ENCODE measurements around the gene ZNF284.

ZNF284 gene

DNA sequence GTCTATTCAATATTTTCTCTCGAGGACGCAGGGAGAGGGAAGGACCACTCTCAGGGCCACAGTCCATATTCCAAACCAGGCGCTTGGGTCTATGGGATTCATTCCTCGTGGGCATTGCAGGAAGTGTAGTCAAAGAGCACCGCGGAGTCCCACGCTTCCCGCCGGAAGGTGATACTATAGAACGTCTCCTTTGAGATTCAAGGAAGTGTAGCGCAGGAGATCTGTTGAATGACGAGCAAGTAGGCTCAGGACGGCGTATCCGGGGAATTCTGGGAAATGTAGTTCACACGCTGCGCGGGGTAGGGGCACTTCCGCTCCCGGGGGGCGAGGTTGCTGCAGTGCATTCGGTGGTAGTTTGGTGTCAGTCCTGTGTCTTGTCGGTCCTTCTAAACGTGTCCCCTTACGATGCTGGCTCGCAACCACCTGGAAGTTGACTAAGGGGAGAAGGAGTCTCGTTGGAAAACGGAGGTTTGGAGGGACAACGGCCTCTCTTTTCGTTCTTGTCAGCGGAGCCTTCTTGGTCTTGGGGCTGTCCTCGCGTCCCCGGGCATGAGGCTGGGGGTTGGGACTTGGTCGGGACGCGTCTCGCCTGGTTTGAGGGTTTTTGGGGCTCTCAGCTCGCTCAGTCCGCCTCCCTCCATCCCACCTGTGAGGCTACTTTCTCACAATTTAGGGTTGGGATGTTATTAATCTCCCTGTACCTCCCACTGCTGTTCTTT lies at the start of gene ZNF284:
Gene ZNF284, plus strand, starts transcription at position 336 of the 719 bp plus-strand sequence. CDS start 4,231 bp downstream, outside the sequence.
- H3K4me3 ChIP-seq (ENCODE audit: low read depth, low read length), result peak within 1 kb of the TSS; percentile 41
- TF ChIP-seq, protein P1, sequence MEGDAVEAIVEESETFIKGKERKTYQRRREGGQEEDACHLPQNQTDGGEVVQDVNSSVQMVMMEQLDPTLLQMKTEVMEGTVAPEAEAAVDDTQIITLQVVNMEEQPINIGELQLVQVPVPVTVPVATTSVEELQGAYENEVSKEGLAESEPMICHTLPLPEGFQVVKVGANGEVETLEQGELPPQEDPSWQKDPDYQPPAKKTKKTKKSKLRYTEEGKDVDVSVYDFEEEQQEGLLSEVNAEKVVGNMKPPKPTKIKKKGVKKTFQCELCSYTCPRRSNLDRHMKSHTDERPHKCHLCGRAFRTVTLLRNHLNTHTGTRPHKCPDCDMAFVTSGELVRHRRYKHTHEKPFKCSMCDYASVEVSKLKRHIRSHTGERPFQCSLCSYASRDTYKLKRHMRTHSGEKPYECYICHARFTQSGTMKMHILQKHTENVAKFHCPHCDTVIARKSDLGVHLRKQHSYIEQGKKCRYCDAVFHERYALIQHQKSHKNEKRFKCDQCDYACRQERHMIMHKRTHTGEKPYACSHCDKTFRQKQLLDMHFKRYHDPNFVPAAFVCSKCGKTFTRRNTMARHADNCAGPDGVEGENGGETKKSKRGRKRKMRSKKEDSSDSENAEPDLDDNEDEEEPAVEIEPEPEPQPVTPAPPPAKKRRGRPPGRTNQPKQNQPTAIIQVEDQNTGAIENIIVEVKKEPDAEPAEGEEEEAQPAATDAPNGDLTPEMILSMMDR (IDR thresholded peaks at IDR 0.05; ENCODE audit: insufficient read depth, low read depth, low read length, missing control alignments), result no peak
- DNase-seq (ENCODE audit: low read depth), result peak; percentile 71

DNA sequence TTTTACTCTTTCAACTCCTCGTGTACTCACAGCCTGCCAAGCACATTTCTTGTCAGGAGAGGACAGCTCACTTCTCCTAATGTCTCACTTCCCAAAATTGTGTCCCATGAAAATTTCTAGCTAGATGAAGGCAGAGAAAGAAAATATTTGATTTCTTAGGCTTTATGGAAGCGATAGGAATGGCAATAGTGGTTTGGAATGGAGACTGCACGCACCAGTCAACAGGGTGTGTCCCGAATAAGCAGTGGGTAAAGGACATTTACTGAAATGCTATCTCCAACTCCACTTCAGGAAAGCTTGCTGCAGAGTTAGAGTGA lies 47.1 kb upstream of the ZNF284 start:
- TF ChIP-seq, protein P1 (IDR thresholded peaks at IDR 0.05; ENCODE audit: insufficient read depth, low read depth, low read length, missing control alignments), result no peak
- DNase-seq (ENCODE audit: low read depth), result no peak

DNA sequence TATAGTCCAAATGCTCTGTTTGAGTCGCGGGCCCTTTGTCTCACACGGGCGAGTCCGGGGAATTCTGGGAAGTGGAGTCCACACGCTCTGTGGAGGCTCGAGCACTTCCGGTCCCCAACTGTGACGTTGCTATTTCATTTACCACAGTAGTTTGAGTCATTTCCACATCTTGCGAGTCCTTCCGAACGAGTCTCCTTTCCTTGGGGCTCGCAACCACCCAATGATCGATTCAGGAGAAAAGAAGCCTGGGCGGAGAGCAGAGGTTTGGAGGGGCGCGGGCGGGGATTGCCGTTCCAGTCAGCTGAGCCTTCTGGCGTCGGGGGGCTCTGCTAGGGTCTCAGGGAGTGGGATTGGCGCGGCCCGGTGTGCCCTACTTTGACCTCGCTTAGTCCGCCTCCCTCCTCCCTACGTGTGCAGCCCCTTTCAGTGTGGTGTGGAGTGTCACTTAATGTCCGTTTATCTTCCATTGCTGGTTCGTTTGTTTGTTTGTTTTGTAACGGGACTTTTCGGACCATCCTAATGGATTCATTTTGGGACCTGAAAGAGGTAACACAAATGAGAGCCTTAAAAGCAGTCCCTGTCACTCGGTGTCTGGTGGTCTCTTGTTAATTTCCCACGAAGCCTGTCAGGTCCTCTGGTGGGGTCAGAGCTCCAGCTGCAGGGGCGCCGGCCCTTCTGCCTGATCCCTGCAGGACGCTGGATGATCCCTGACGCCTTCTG lies 46.6 kb upstream of the ZNF284 start, which contains the start of gene ZNF222:
Gene ZNF222, plus strand, starts transcription at position 163 of the 720 bp plus-strand sequence. Its CDS starts 58 bp downstream, at position 221.
- TF ChIP-seq, protein P1 (IDR thresholded peaks at IDR 0.05; ENCODE audit: insufficient read depth, low read depth, low read length, missing control alignments), result no peak
- peak; percentile 89 for DNase-seq (ENCODE audit: low read depth)
- H3K4me3 ChIP-seq (ENCODE audit: low read depth, low read length), result peak within 1 kb of the TSS; percentile 91

More for the DNA sequence above, 47.1 kb upstream of the ZNF284 start:
- H3K4me3 ChIP-seq (ENCODE audit: low read depth, low read length), result peak overlapping the region; percentile 91

DNA sequence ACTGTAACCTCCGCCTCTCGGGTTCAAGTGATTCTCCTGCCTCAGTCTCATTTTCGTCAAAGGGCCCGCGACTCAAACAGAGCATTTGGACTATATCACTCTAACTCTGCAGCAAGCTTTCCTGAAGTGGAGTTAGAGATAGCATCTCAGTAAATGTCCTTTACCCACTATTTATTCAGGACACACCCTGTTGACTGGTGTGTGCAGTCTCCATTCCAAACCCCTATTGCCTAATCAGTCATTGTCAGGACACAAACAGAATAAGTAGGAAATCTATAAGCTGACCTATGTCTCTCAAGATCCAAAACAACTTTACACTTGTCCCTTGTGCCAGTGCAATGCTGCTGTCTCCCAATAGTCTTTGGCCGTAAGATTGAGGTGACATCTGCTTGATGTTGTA lies 45.3 kb upstream of the ZNF284 start:
- no peak overlapping the region for H3K4me3 ChIP-seq (ENCODE audit: low read depth, low read length)
- TF ChIP-seq, protein P1 (IDR thresholded peaks at IDR 0.05; ENCODE audit: insufficient read depth, low read depth, low read length, missing control alignments), result no peak
- DNase-seq (ENCODE audit: low read depth), result no peak

DNA sequence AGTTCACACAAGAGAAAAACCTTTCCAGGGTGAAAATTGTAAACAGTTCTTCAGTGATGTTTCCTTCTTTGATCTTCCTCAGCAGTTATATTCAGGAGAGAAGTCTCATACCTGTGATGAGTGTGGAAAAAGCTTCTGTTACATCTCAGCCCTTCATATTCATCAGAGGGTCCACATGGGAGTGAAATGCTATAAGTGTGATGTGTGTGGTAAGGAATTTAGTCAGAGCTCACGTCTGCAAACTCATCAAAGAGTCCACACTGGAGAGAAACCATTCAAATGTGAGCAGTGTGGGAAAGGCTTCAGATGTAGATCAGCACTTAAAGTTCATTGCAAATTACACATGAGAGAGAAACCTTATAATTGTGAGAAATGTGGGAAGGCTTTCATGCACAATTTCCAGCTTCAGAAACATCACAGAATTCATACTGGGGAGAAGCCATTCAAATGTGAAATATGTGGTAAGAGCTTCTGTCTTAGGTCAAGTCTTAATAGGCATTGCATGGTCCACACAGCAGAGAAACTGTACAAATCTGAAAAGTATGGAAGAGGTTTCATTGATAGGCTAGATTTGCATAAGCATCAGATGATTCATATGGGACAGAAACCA lies 39.9 kb upstream of the ZNF284 start:
- DNase-seq (ENCODE audit: low read depth), result no peak
- TF ChIP-seq, protein P1 (IDR thresholded peaks at IDR 0.05; ENCODE audit: insufficient read depth, low read depth, low read length, missing control alignments), result no peak

DNA sequence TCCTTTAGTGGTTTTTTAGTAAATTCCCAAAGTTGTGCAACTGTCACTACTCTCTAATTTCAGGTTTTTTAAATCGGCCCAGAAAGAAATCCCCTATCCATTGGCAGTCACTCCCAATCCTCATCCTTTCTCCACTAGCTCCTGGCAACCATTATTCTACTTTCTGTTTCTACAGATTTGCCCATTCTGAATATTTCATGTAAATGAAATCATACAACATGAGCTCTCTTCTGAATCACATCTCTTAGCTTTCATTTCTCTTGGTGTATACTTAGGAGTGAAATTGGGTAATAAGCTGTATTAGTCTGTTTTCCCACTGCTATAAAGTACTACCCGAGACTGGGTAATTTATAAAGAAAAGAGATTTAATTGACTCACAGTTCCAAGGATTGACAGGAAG lies 29.8 kb upstream of the ZNF284 start:
- no peak for DNase-seq (ENCODE audit: low read depth)
- H3K4me3 ChIP-seq (ENCODE audit: low read depth, low read length), result no peak overlapping the region
- TF ChIP-seq, protein P1 (IDR thresholded peaks at IDR 0.05; ENCODE audit: insufficient read depth, low read depth, low read length, missing control alignments), result no peak

More for the DNA sequence above, 39.9 kb upstream of the ZNF284 start:
- H3K4me3 ChIP-seq (ENCODE audit: low read depth, low read length), result no peak overlapping the region

Data from GM12865 (cell line).